Panc1 (cell line): ENCODE results near the gene CDC14B. TPM values are rescaled to one million over a fixed set of nuclear protein-coding genes. Genes with fewer than 3 reads are reported as not detected.

ENCODE experiments used
- ATAC-seq: fragments of 200-7000 bp; cut with Tn5 transposase; 2 replicates; pipeline ENCODE4 v1.9.1; 2020; ENCODE audit warnings: mild to moderate bottlenecking, moderate library complexity
- BruUV-seq: library from RNA; stranded (reverse); fragments of 400-500 nt; replicated peaks from 2 replicates; lab custom pipeline; 2021; lab: Mats Ljungman, UMichigan
- CTCF ChIA-PET: fragments of 300-600 bp; sonication (Branson Sonifier 250); formaldehyde crosslinking; loops from one replicate; lab custom pipeline; 2022; ENCODE audit warnings: antibody characterized with exemption; lab: Charles Lee
- POLR2A ChIA-PET: fragments of 300-600 bp; sonication (Branson Sonifier 250); formaldehyde crosslinking; loops from one replicate; lab custom pipeline; 2022; ENCODE audit warnings: antibody characterized with exemption; lab: Charles Lee
- DNase-seq: peaks from one replicate; pipeline ENCODE4 v3.0.0-alpha.2; 2010; ENCODE audit warnings: low read depth, low spot score
- H3K27ac ChIP-seq: 2 replicates; pipeline ENCODE4 v1.5.1; 2011; ENCODE audit warnings: mild to moderate bottlenecking, low read length, inconsistent platforms
- H3K27me3 ChIP-seq: fragments of 200-500 bp; sonication (Bioruptor generic); 2 replicates; pipeline ENCODE4 v1.6.0; 2014; ENCODE audit warnings: low read length, inconsistent platforms; ENCODE audit not compliant: control insufficient read depth, insufficient read depth
- H3K36me3 ChIP-seq: fragments of 200-500 bp; sonication (Bioruptor generic); 2 replicates; pipeline ENCODE4 v1.5.1; 2014; ENCODE audit warnings: inconsistent platforms, mild to moderate bottlenecking, low read length, moderate library complexity; ENCODE audit not compliant: control insufficient read depth, insufficient read depth
- H3K4me1 ChIP-seq: 2 replicates; pipeline ENCODE4 v1.5.1; 2011; ENCODE audit warnings: inconsistent platforms, mild to moderate bottlenecking, low read length, moderate library complexity; ENCODE audit not compliant: control insufficient read depth, insufficient read depth
- H3K4me3 ChIP-seq, 2 experiments: 2 replicates each; pipeline ENCODE4 v1.5.1; 2011 to 2012; ENCODE audit warnings: low read depth in 2 of 2, low read length in 2 of 2, mild to moderate bottlenecking in 2 of 2, inconsistent platforms in 1 of 2, moderate library complexity in 1 of 2
- H3K9me3 ChIP-seq: fragments of 200-500 bp; sonication (Bioruptor generic); 2 replicates; pipeline ENCODE4 v1.5.1; 2014; ENCODE audit warnings: low read depth, mild to moderate bottlenecking, inconsistent platforms, low read length, moderate library complexity; ENCODE audit not compliant: control insufficient read depth, insufficient read depth
- CTCF ChIP-seq: fragments of 450-650 bp; IDR thresholded peaks from 2 replicates; pipeline ENCODE4 v1.5.1; 2017; ENCODE audit warnings: mild to moderate bottlenecking
- POLR2AphosphoS5 ChIP-seq: IDR thresholded peaks from 2 replicates; pipeline ENCODE4 v1.6.1; 2012; ENCODE audit warnings: mild to moderate bottlenecking, low read depth, low read length, moderate library complexity
- SIN3A ChIP-seq: IDR thresholded peaks from 2 replicates; pipeline ENCODE4 v1.6.1; 2012; ENCODE audit warnings: low read depth, mild to moderate bottlenecking, low read length, moderate library complexity, borderline replicate concordance; ENCODE audit not compliant: insufficient read depth
- TCF7L2 ChIP-seq: IDR thresholded peaks from 2 replicates; pipeline ENCODE4 v1.6.1; 2011; ENCODE audit warnings: mild to moderate bottlenecking, low read depth, low read length, inconsistent platforms
- in situ Hi-C: cut with HindIII; loops from 2 replicates; pipeline ENCODE4 v1.10.0; 2016; ENCODE audit warnings: low sequenced_read_pairs, low pct_unique_long_range_greater_than_20kb
- intact Hi-C: fragments of 100-400 bp; cut with micrococcal nuclease; formaldehyde crosslinking; loops from one replicate; pipeline ENCODE4 v1.10.0; 2022; ENCODE audit not compliant: unreplicated experiment
- total RNA-seq: library from RNA; stranded (reverse); gene quantifications from one replicate; pipeline ENCODE4 v1.2.1, GENCODE V29; 2021; ENCODE audit not compliant: unreplicated experiment
- TF ChIP-seq, protein P1 (sequence below), 2 experiments: IDR thresholded peaks; 2 replicates each; pipeline ENCODE4 v1.6.1; 2011 to 2012; ENCODE audit warnings: low read depth in 2 of 2, control low read depth in 1 of 2, low read length in 1 of 2, mild to moderate bottlenecking in 1 of 2, moderate library complexity in 1 of 2; ENCODE audit not compliant: insufficient read depth in 1 of 2

CDC14B gene
- total RNA-seq, 1 experiment from 2014 or later = 11.8 TPM

DNA sequence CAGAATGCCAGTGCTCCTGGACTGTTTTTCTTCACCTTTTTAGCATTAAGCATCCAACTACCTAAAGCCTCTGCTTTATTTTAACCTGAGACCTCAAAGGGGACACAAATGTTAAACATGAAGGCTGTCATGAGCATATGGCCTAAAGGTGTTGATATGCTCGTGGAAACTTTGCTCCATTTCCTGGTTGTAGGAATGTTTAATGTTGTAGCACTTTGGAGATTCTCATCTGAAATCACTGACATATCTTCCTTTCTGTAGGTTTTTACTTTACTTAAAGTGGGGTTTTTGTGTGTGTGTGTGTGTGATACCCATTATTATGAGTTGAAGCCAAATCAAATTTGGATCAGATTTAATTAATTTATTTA is 132.6 kb downstream of the CDC14B start:
- H3K4me1 ChIP-seq = no peaks in the 10 kb centered on the region; the same call in 1 of the 2 replicates
- peaks cover 16% of the 10 kb centered on the region for H3K36me3 ChIP-seq
- no peak for DNase-seq
- POLR2A ChIA-PET = no interaction called here
- no peak for ATAC-seq
- TF ChIP-seq, protein P1, sequence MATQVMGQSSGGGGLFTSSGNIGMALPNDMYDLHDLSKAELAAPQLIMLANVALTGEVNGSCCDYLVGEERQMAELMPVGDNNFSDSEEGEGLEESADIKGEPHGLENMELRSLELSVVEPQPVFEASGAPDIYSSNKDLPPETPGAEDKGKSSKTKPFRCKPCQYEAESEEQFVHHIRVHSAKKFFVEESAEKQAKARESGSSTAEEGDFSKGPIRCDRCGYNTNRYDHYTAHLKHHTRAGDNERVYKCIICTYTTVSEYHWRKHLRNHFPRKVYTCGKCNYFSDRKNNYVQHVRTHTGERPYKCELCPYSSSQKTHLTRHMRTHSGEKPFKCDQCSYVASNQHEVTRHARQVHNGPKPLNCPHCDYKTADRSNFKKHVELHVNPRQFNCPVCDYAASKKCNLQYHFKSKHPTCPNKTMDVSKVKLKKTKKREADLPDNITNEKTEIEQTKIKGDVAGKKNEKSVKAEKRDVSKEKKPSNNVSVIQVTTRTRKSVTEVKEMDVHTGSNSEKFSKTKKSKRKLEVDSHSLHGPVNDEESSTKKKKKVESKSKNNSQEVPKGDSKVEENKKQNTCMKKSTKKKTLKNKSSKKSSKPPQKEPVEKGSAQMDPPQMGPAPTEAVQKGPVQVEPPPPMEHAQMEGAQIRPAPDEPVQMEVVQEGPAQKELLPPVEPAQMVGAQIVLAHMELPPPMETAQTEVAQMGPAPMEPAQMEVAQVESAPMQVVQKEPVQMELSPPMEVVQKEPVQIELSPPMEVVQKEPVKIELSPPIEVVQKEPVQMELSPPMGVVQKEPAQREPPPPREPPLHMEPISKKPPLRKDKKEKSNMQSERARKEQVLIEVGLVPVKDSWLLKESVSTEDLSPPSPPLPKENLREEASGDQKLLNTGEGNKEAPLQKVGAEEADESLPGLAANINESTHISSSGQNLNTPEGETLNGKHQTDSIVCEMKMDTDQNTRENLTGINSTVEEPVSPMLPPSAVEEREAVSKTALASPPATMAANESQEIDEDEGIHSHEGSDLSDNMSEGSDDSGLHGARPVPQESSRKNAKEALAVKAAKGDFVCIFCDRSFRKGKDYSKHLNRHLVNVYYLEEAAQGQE (IDR thresholded peaks at IDR 0.05; ENCODE audit: insufficient read depth in 1 of 2, low read depth in 2 of 2, low read length in 1 of 2) = no peak
- no peak for TF ChIP-seq TCF7L2
- TF ChIP-seq SIN3A = no peak
- TF ChIP-seq POLR2AphosphoS5 = no peak
- TF ChIP-seq CTCF = no peak
- CTCF ChIA-PET = no interaction called here
- H3K9me3 ChIP-seq = no peaks in the 10 kb centered on the region
- no peaks in the 10 kb centered on the region for H3K27me3 ChIP-seq
- in situ Hi-C loops = no loop called here
- H3K4me3 ChIP-seq = no peak overlapping the region
- no TSS peak for BruUV-seq
- no peak overlapping the region for H3K27ac ChIP-seq
- intact Hi-C loops = no loop called here

DNA sequence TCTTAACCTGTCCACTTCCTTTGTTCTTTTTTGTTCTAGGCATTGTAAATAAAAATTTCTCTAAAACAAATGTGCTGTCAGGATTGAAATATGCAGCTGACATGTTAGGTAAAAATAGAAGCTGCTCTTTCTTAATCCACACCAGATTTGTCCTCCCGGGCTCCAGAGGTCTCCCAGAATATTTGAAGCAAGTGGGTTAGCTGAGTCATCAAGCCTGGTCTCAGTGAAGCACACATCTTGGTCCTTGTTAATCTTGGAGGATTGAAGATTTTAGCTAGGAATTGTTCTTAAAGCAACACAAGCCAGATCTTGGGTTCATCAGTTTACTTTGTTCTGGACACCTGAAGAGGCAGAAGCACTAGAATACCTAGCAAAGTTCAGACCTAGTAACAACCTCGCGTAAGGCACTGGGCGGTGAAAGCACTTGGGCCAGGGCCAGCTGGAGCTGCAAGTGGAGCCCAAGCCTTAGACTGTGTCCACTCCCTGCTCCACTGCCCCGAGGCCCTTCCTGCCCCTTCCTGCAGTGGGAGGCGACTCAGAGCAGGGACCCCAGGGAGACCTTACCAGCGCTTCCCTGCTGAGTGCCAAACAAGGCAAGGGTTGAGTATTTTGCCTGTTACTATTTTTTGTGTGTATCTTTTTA is 133.1 kb downstream of the CDC14B start:
- Histone ChIP-seq H3K4me3 (no peak overlapping the region), H3K27ac (no peak overlapping the region), H3K4me1 (no peaks in the 10 kb centered on the region; the same call in 1 of the 2 replicates), H3K36me3 (peaks cover 16% of the 10 kb centered on the region), H3K9me3 (no peaks in the 10 kb centered on the region), H3K27me3 (no peaks in the 10 kb centered on the region)
- in situ Hi-C loops (no loop called here), intact Hi-C loops (no loop called here)
- POLR2A ChIA-PET = interaction anchor here (0.6 kb wide), 1 partner anchor 14 kb away, joined by 3 read pairs; no protein-coding TSS in a partner anchor
- BruUV-seq = no TSS peak
- CTCF ChIA-PET = no interaction called here
- DNase-seq (no peak), ATAC-seq (no peak)
- TF ChIP-seq, protein P1 (IDR thresholded peaks at IDR 0.05; ENCODE audit: insufficient read depth in 1 of 2, low read depth in 2 of 2, low read length in 1 of 2) = no peak
- TF ChIP-seq POLR2AphosphoS5 (no peak), SIN3A (no peak), CTCF (no peak), TCF7L2 (no peak)
